Glutamatergic neuron (in vitro differentiated cells): ENCODE measurements around the gene CLTCL1. TPM values are rescaled to one million over a fixed set of nuclear protein-coding genes. Genes with fewer than 3 reads are reported as not detected.
"Not testable (repeated sequence)": the region's sequence is repeated elsewhere in the genome, so short reads cannot be mapped to it uniquely, and the experiment has no call there.

Experiments used
- DNase-seq: peaks from one replicate; pipeline ENCODE4 v3.0.0; 2022
- H3K27ac Mint-ChIP-seq: one replicate; pipeline ENCODE4 v1.8.0; 2020; ENCODE audit warnings: mild to moderate bottlenecking, mixed read lengths, inconsistent platforms; ENCODE audit not compliant: unreplicated experiment
- H3K27me3 Mint-ChIP-seq: one replicate; pipeline ENCODE4 v1.8.0; 2020; ENCODE audit warnings: mild to moderate bottlenecking, moderate library complexity, mixed read lengths, inconsistent platforms; ENCODE audit not compliant: unreplicated experiment
- H3K36me3 Mint-ChIP-seq: one replicate; pipeline ENCODE4 v1.8.0; 2020; ENCODE audit warnings: mild to moderate bottlenecking, mixed read lengths, inconsistent platforms; ENCODE audit not compliant: unreplicated experiment
- H3K4me1 Mint-ChIP-seq: one replicate; pipeline ENCODE4 v1.8.0; 2020; ENCODE audit warnings: mild to moderate bottlenecking, low read depth, mixed read lengths, inconsistent platforms; ENCODE audit not compliant: unreplicated experiment
- H3K4me3 Mint-ChIP-seq: one replicate; pipeline ENCODE4 v1.8.0; 2020; ENCODE audit warnings: mild to moderate bottlenecking, mixed read lengths, inconsistent platforms; ENCODE audit not compliant: unreplicated experiment
- H3K9me3 Mint-ChIP-seq: one replicate; pipeline ENCODE4 v1.8.0; 2020; ENCODE audit warnings: mild to moderate bottlenecking, moderate library complexity, mixed read lengths, inconsistent platforms; ENCODE audit not compliant: unreplicated experiment
- CTCF ChIP-seq: fragments of 200-600 bp; sonication (generic); IDR thresholded peaks from one replicate; pipeline ENCODE4 v1.5.0; 2021; ENCODE audit not compliant: partially characterized antibody, unreplicated experiment
- total RNA-seq: library from RNA; stranded (reverse); fragmentation: NEBNext Ultra II Directional; extraction: Animal tissue kit (Norgen Biotek cat#: 25700); gene quantifications from one replicate; pipeline ENCODE4 v1.2.1, GENCODE V29; 2021; ENCODE audit not compliant: unreplicated experiment

The CLTCL1 gene
- total RNA-seq, 1 donor from 2014 or later, result 11.8 TPM

- no peaks in the 10 kb centered on the region for H3K27me3 Mint-ChIP-seq
- no peak overlapping the region for H3K4me3 Mint-ChIP-seq
- H3K27ac Mint-ChIP-seq, result no peak overlapping the region
- H3K4me1 Mint-ChIP-seq, result no peaks in the 10 kb centered on the region
- DNase-seq, result no peak
- no peak for TF ChIP-seq CTCF
- peaks cover 12% of the 10 kb centered on the region for H3K9me3 Mint-ChIP-seq
- H3K36me3 Mint-ChIP-seq, result peaks cover 12% of the 10 kb centered on the region
Observed at GRCh38 chr22:19321757-19322156, 30.2 kb upstream of the CLTCL1 start.

GRCh38 chr22:19320136-19320535 is 28.6 kb upstream of the CLTCL1 start:
- not testable (repeated sequence) for H3K27ac Mint-ChIP-seq, H3K4me3 Mint-ChIP-seq, H3K4me1 Mint-ChIP-seq, H3K27me3 Mint-ChIP-seq, DNase-seq
- Mint-ChIP-seq H3K9me3 (peaks cover 13% of the 10 kb centered on the region), H3K36me3 (peaks cover 12% of the 10 kb centered on the region)

- Mint-ChIP-seq H3K9me3 (peaks cover 13% of the 10 kb centered on the region), H3K4me1 (no peaks in the 10 kb centered on the region), H3K27me3 (no peaks in the 10 kb centered on the region), H3K36me3 (peaks cover 12% of the 10 kb centered on the region), H3K4me3 (no peak overlapping the region), H3K27ac (no peak overlapping the region)
- TF ChIP-seq CTCF, result no peak
- no peak for DNase-seq
Observed at GRCh38 chr22:19319281-19319680, 27.8 kb upstream of the CLTCL1 start.

- Mint-ChIP-seq H3K9me3 (peaks cover 13% of the 10 kb centered on the region), H3K4me3 (no peak overlapping the region), H3K27me3 (no peaks in the 10 kb centered on the region), H3K36me3 (peaks cover 12% of the 10 kb centered on the region), H3K27ac (no peak overlapping the region), H3K4me1 (no peaks in the 10 kb centered on the region)
- DNase-seq, result no peak
- no peak for TF ChIP-seq CTCF
Observed at GRCh38 chr22:19317865-19318264, 26.3 kb upstream of the CLTCL1 start.

GRCh38 chr22:19307872-19308271 is 16.4 kb upstream of the CLTCL1 start:
- H3K4me1 Mint-ChIP-seq, result no peaks in the 10 kb centered on the region

GRCh38 chr22:19306535-19306934 is 15.0 kb upstream of the CLTCL1 start:
- not testable (repeated sequence) for DNase-seq, H3K4me1 Mint-ChIP-seq, H3K27ac Mint-ChIP-seq, H3K9me3 Mint-ChIP-seq, H3K36me3 Mint-ChIP-seq, H3K4me3 Mint-ChIP-seq, H3K27me3 Mint-ChIP-seq

More at GRCh38 chr22:19307872-19308271, 16.4 kb upstream of the CLTCL1 start:
- H3K27ac Mint-ChIP-seq, result no peak overlapping the region
- no peak overlapping the region for H3K4me3 Mint-ChIP-seq
- H3K36me3 Mint-ChIP-seq, result no peaks in the 10 kb centered on the region
- no peak for DNase-seq
- H3K27me3 Mint-ChIP-seq, result no peaks in the 10 kb centered on the region
- H3K9me3 Mint-ChIP-seq, result peaks cover 1% of the 10 kb centered on the region
- no peak for TF ChIP-seq CTCF
